Measurements from ENCODE around the gene NAP1L4.

GRCh38 chr11:2999464-2999998 is 7.4 kb upstream of the NAP1L4 start:
- TF ChIP-seq CTCF (IDR thresholded peaks at IDR 0.05) = no peak
- TF ChIP-seq ZFX (IDR thresholded peaks at IDR 0.05; ENCODE audit: borderline replicate concordance) = no peak

All from 22Rv1 (cell line).